Glutamatergic neuron (in vitro differentiated cells): ENCODE results near the gene TNFSF9. TPM values are rescaled to one million over a fixed set of nuclear protein-coding genes. Genes with fewer than 3 reads are reported as not detected.

ENCODE experiments used
- DNase-seq: peaks from one replicate; pipeline ENCODE4 v3.0.0; 2022
- H3K27ac Mint-ChIP-seq: one replicate; pipeline ENCODE4 v1.8.0; 2020; ENCODE audit warnings: mild to moderate bottlenecking, mixed read lengths, inconsistent platforms; ENCODE audit not compliant: unreplicated experiment
- H3K27me3 Mint-ChIP-seq: one replicate; pipeline ENCODE4 v1.8.0; 2020; ENCODE audit warnings: mild to moderate bottlenecking, moderate library complexity, mixed read lengths, inconsistent platforms; ENCODE audit not compliant: unreplicated experiment
- H3K36me3 Mint-ChIP-seq: one replicate; pipeline ENCODE4 v1.8.0; 2020; ENCODE audit warnings: mild to moderate bottlenecking, mixed read lengths, inconsistent platforms; ENCODE audit not compliant: unreplicated experiment
- H3K4me1 Mint-ChIP-seq: one replicate; pipeline ENCODE4 v1.8.0; 2020; ENCODE audit warnings: mild to moderate bottlenecking, low read depth, mixed read lengths, inconsistent platforms; ENCODE audit not compliant: unreplicated experiment
- H3K4me3 Mint-ChIP-seq: one replicate; pipeline ENCODE4 v1.8.0; 2020; ENCODE audit warnings: mild to moderate bottlenecking, mixed read lengths, inconsistent platforms; ENCODE audit not compliant: unreplicated experiment
- H3K9me3 Mint-ChIP-seq: one replicate; pipeline ENCODE4 v1.8.0; 2020; ENCODE audit warnings: mild to moderate bottlenecking, moderate library complexity, mixed read lengths, inconsistent platforms; ENCODE audit not compliant: unreplicated experiment
- CTCF ChIP-seq: fragments of 200-600 bp; sonication (generic); IDR thresholded peaks from one replicate; pipeline ENCODE4 v1.5.0; 2021; ENCODE audit not compliant: partially characterized antibody, unreplicated experiment
- long read RNA-seq: library from polyadenylated mRNA; unstranded; transcript quantifications from one replicate; pipeline ENCODE4 v2.0.0, GENCODE V29; 2020; ENCODE audit not compliant: unreplicated experiment
- total RNA-seq: library from RNA; stranded (reverse); fragmentation: NEBNext Ultra II Directional; extraction: Animal tissue kit (Norgen Biotek cat#: 25700); gene quantifications from one replicate; pipeline ENCODE4 v1.2.1, GENCODE V29; 2021; ENCODE audit not compliant: unreplicated experiment

Gene TNFSF9
- 6.9 TPM for total RNA-seq
- long read RNA-seq: 0 reads

GRCh38 chr19:6530386-6531162, at the start of gene TNFSF9:
TNFSF9 (plus strand) TSS chr19:6531026; CDS start chr19:6531037, 11 bp downstream.
- Mint-ChIP-seq H3K36me3 (peaks cover 11% of the 10 kb centered on the region), H3K27me3 (peaks cover 20% of the 10 kb centered on the region), H3K9me3 (peaks cover 16% of the 10 kb centered on the region), H3K27ac (peak within 1 kb of the TSS; percentile 54), H3K4me3 (peak within 1 kb of the TSS; percentile 91), H3K4me1 (peaks cover 19% of the 10 kb centered on the region)
- DNase-seq: peak; percentile 91
- no peak for TF ChIP-seq CTCF

- Mint-ChIP-seq H3K4me3 (peak within 1 kb of the TSS; percentile 47), H3K27me3 (no peaks in the 10 kb centered on the region), H3K36me3 (no peaks in the 10 kb centered on the region), H3K9me3 (no peaks in the 10 kb centered on the region), H3K27ac (no peak within 1 kb of the TSS), H3K4me1 (no peaks in the 10 kb centered on the region)
- DNase-seq: peak; percentile 50
- TF ChIP-seq CTCF: peak; percentile 56
Measured at GRCh38 chr19:6481541-6482342, 49.1 kb upstream of the TNFSF9 start, which contains the start of gene DENND1C. DENND1C (minus strand) TSS chr19:6481787; CDS start chr19:6481695, 92 bp downstream.

GRCh38 chr19:6482343-6482686, 48.5 kb upstream of the TNFSF9 start:
- no peak for TF ChIP-seq CTCF
- no peak for DNase-seq
- H3K27me3 Mint-ChIP-seq: no peaks in the 10 kb centered on the region
- no peak overlapping the region for H3K27ac Mint-ChIP-seq
- no peaks in the 10 kb centered on the region for H3K36me3 Mint-ChIP-seq
- H3K4me3 Mint-ChIP-seq: no peak overlapping the region
- no peaks in the 10 kb centered on the region for H3K9me3 Mint-ChIP-seq
- H3K4me1 Mint-ChIP-seq: no peaks in the 10 kb centered on the region

- TF ChIP-seq CTCF: no peak
- DNase-seq: no peak
- H3K4me3 Mint-ChIP-seq: no peak overlapping the region
- no peaks in the 10 kb centered on the region for H3K36me3 Mint-ChIP-seq
- no peaks in the 10 kb centered on the region for H3K27me3 Mint-ChIP-seq
- H3K27ac Mint-ChIP-seq: no peak overlapping the region
- no peaks in the 10 kb centered on the region for H3K9me3 Mint-ChIP-seq
- H3K4me1 Mint-ChIP-seq: no peaks in the 10 kb centered on the region
Measured at GRCh38 chr19:6483235-6483634, 47.6 kb upstream of the TNFSF9 start.
